ENCODE measurements around the gene GSTK1. TPM values are rescaled to one million over a fixed set of nuclear protein-coding genes. Genes with fewer than 3 reads are reported as not detected.
"Not testable (repeated sequence)": the region's sequence is repeated elsewhere in the genome, so short reads cannot be mapped to it uniquely, and the experiment has no call there.

GSTK1 gene
- total RNA-seq, 1 donor from 2014 or later = 177 TPM

GRCh38 chr7:143269251-143269650 lies 6.0 kb downstream of the GSTK1 start:
- DNase-seq (ENCODE audit: low spot score) = no peak

- DNase-seq (ENCODE audit: low spot score) = no peak
Observed at GRCh38 chr7:143271240-143271639, 8.0 kb downstream of the GSTK1 start.

- no peak for DNase-seq (ENCODE audit: low spot score)
Observed at GRCh38 chr7:143272871-143273270, 9.6 kb downstream of the GSTK1 start.

GRCh38 chr7:143279186-143280098 lies 16.2 kb downstream of the GSTK1 start:
- DNase-seq (ENCODE audit: low spot score) = no peak

GRCh38 chr7:143280160-143280559 lies 16.9 kb downstream of the GSTK1 start:
- DNase-seq (ENCODE audit: low spot score) = no peak

- no peak for DNase-seq (ENCODE audit: low spot score)
Observed at GRCh38 chr7:143280566-143280965, 17.3 kb downstream of the GSTK1 start.

- no peak for DNase-seq (ENCODE audit: low spot score)
Observed at GRCh38 chr7:143281529-143281928, 18.3 kb downstream of the GSTK1 start.

- DNase-seq (ENCODE audit: low spot score) = no peak
Observed at GRCh38 chr7:143282124-143282523, 18.9 kb downstream of the GSTK1 start.

GRCh38 chr7:143283381-143283780 lies 20.1 kb downstream of the GSTK1 start:
- DNase-seq (ENCODE audit: low spot score) = no peak

GRCh38 chr7:143284591-143285469 lies 21.6 kb downstream of the GSTK1 start, which contains the start of gene TMEM139:
TSS of gene TMEM139 (plus strand) at chr7:143284958. CDS start at chr7:143285958, 1,000 bp downstream.
- DNase-seq (ENCODE audit: low spot score) = no peak

GRCh38 chr7:143285470-143285778 lies 22.2 kb downstream of the GSTK1 start:
- DNase-seq (ENCODE audit: low spot score) = no peak

GRCh38 chr7:143285806-143286521 lies 22.7 kb downstream of the GSTK1 start:
- DNase-seq (ENCODE audit: low spot score) = no peak

GRCh38 chr7:143286522-143286890 lies 23.3 kb downstream of the GSTK1 start:
- no peak for DNase-seq (ENCODE audit: low spot score)

- DNase-seq (ENCODE audit: low spot score) = no peak
Observed at GRCh38 chr7:143287339-143287934, 24.2 kb downstream of the GSTK1 start.

- DNase-seq (ENCODE audit: low spot score) = peak; percentile 100
Observed at GRCh38 chr7:143287935-143288826, 24.9 kb downstream of the GSTK1 start, which contains the start of gene CASP2. TSS of gene CASP2 (plus strand) at chr7:143288351. CDS start at chr7:143288456, 105 bp downstream.

GRCh38 chr7:143288836-143289235 lies 25.6 kb downstream of the GSTK1 start:
- no peak for DNase-seq (ENCODE audit: low spot score)

- no peak for DNase-seq (ENCODE audit: low spot score)
Observed at GRCh38 chr7:143289421-143289820, 26.2 kb downstream of the GSTK1 start.

- DNase-seq (ENCODE audit: low spot score) = not testable (repeated sequence)
Observed at GRCh38 chr7:143289888-143290287, 26.6 kb downstream of the GSTK1 start.

GRCh38 chr7:143290293-143290692 lies 27.1 kb downstream of the GSTK1 start:
- no peak for DNase-seq (ENCODE audit: low spot score)

- no peak for DNase-seq (ENCODE audit: low spot score)
Observed at GRCh38 chr7:143292876-143293275, 29.6 kb downstream of the GSTK1 start.

Data from mesenteric fat pad (tissue), 1 donor.